OCI-LY3 (cell line): ENCODE results near the gene PRDM16.

Source experiments
- H2AFZ ChIP-seq: fragments of 200-600, 300-600 bp; shearing (Covaris generic); 2 replicates; pipeline ENCODE4 v1.6.0; 2014; ENCODE audit warnings: antibody characterized with exemption, low read depth, low read length
- H3K27ac ChIP-seq: fragments of 200-600, 300-600 bp; sonication (generic); 2 replicates; pipeline ENCODE4 v1.5.1; 2014; ENCODE audit warnings: mild to moderate bottlenecking, low read length, moderate library complexity, mixed read lengths
- H3K27me3 ChIP-seq: fragments of 200-600, 300-600 bp; sonication (generic); 2 replicates; pipeline ENCODE4 v1.6.1; 2014; ENCODE audit warnings: low read depth, low read length, mixed read lengths
- H3K36me3 ChIP-seq: fragments of 200-600, 300-600 bp; sonication (generic); replicated peaks from 2 replicates; pipeline ENCODE3; 2014; ENCODE audit warnings: low read depth, low read length, mixed read lengths
- H3K4me1 ChIP-seq: fragments of 300-600, 200-600 bp; sonication (generic); 2 replicates; pipeline ENCODE4 v1.6.1; 2014; ENCODE audit warnings: low read length, mixed read lengths
- H3K4me2 ChIP-seq: fragments of 200-600, 300-600 bp; sonication (generic); 2 replicates; pipeline ENCODE4 v1.6.1; 2014; ENCODE audit warnings: low read length, mixed read lengths
- H3K4me3 ChIP-seq: fragments of 300-600, 200-600 bp; sonication (generic); 2 replicates; pipeline ENCODE4 v1.5.1; 2014; ENCODE audit warnings: antibody characterized with exemption, mild to moderate bottlenecking, low read length, moderate library complexity
- H3K79me2 ChIP-seq: fragments of 300-600, 200-600 bp; shearing (Covaris generic); 2 replicates; pipeline ENCODE4 v1.6.1; 2014; ENCODE audit warnings: mild to moderate bottlenecking, low read length, mixed read lengths
- H3K9ac ChIP-seq: fragments of 300-600, 200-600 bp; shearing (Covaris generic); 2 replicates; pipeline ENCODE4 v1.6.0; 2014; ENCODE audit warnings: mild to moderate bottlenecking, low read length, moderate library complexity
- H3K9me3 ChIP-seq: fragments of 200-600, 300-600 bp; shearing (Covaris generic); 2 replicates; pipeline ENCODE4 v1.6.1; 2014; ENCODE audit warnings: low read length, mixed read lengths; ENCODE audit not compliant: insufficient read depth
- H4K20me1 ChIP-seq: fragments of 200-600, 300-600 bp; sonication (generic); 2 replicates; pipeline ENCODE4 v1.6.1; 2016; ENCODE audit warnings: low read length, mixed read lengths; ENCODE audit not compliant: insufficient read depth
- EZH2phosphoT487 ChIP-seq: fragments of 200-600 bp; shearing (Covaris generic); IDR thresholded peaks from 2 replicates; pipeline ENCODE4 v1.6.1; 2018; ENCODE audit warnings: antibody characterized with exemption, mixed run types, low read depth
- TF ChIP-seq, protein P1 (sequence below): fragments of 200-600, 300-600 bp; sonication (generic); IDR thresholded peaks from 2 replicates; pipeline ENCODE4 v1.5.1; 2014; ENCODE audit warnings: antibody characterized with exemption, low read length, low read depth

PRDM16 gene

DNA sequence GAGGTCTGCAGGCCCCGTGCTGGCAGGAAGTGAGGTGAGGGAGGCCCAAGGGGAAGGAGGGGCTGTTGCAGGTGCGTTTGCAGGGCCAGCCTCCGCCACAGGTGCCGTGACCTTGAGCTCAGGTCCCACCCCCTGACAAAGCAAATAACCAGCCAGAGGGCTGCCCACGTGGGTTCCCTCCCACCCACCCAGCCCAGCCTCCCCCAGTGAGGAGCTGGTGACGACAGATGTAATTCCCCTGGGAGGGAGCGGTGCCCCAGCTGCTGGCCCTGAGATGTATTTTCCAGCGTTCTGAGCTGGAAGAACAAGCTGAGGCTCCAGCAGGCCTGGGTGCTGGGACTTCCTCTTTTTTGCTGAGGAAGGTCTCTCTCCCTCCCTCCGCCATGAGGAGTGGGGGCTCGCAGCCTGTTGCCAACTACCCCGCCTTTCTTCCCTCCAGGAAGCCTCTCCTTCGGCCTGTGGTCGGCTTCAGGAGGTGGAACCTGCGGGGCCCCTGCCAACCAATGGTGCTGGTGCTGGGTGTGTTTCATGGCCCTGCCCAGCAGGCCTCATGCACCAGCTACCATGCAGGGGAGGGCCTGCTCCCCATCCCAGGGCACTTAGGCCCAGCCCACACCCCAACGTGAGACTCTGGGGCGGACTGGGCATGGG lies 153.2 kb downstream of the PRDM16 start:
- no peak overlapping the region for H2AFZ ChIP-seq

DNA sequence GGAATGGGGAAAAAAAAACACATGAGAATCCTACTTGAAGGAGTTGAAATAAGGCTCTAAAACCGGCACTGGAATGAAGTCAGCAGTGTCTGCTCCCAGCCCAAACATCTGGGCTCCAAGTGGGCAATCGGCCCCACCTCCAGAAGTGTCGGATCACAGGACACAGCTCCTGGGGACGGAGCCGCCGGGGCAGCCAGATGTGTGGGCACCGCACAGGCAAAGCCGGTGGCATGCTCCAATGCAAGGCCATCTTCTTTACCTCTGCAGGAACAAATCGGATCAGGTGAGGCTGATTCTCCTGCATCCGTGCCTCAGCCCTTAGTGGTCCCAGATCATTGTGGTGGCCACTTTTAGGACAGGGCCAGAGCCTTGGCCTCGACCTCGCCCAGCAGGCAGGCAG lies 156.7 kb downstream of the PRDM16 start:
- Histone ChIP-seq H3K9me3 (no peaks in the 10 kb centered on the region), H3K9ac (no peak overlapping the region), H2AFZ (no peak overlapping the region), H3K4me3 (no peak overlapping the region), H3K27me3 (no peaks in the 10 kb centered on the region), H3K36me3 (no peaks in the 10 kb centered on the region), H3K27ac (no peak overlapping the region), H4K20me1 (no peaks in the 10 kb centered on the region), H3K79me2 (no peaks in the 10 kb centered on the region), H3K4me2 (no peak overlapping the region), H3K4me1 (no peaks in the 10 kb centered on the region)
- TF ChIP-seq, protein P1, sequence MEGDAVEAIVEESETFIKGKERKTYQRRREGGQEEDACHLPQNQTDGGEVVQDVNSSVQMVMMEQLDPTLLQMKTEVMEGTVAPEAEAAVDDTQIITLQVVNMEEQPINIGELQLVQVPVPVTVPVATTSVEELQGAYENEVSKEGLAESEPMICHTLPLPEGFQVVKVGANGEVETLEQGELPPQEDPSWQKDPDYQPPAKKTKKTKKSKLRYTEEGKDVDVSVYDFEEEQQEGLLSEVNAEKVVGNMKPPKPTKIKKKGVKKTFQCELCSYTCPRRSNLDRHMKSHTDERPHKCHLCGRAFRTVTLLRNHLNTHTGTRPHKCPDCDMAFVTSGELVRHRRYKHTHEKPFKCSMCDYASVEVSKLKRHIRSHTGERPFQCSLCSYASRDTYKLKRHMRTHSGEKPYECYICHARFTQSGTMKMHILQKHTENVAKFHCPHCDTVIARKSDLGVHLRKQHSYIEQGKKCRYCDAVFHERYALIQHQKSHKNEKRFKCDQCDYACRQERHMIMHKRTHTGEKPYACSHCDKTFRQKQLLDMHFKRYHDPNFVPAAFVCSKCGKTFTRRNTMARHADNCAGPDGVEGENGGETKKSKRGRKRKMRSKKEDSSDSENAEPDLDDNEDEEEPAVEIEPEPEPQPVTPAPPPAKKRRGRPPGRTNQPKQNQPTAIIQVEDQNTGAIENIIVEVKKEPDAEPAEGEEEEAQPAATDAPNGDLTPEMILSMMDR: no peak
- no peak for TF ChIP-seq EZH2phosphoT487

More for the DNA sequence above, 153.2 kb downstream of the PRDM16 start:
- Histone ChIP-seq H3K4me3 (no peak overlapping the region), H3K9me3 (no peaks in the 10 kb centered on the region), H3K27me3 (no peaks in the 10 kb centered on the region), H4K20me1 (no peaks in the 10 kb centered on the region), H3K4me2 (no peak overlapping the region), H3K79me2 (no peaks in the 10 kb centered on the region), H3K36me3 (no peaks in the 10 kb centered on the region), H3K4me1 (no peaks in the 10 kb centered on the region), H3K27ac (no peak overlapping the region), H3K9ac (no peak overlapping the region)
- no peak for TF ChIP-seq EZH2phosphoT487
- TF ChIP-seq, protein P1: no peak

DNA sequence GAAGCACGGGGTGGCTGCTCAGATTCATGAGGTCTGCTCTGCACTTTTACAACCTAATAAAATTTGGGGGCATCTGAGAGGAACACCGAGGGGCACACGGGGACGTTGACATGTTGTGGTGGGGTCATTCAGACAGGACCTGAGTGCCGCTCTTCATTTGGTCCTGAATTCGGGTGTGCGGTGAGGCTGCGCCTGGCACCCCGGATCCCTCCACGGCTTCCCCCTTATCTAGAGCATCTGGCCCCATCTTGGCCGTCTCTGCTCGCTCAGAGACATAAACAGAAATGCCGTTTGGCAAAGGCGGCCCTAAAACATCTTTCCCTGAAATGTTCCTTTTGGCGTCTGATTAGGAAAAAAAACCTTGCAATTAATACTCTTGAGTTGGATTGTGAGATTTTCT lies 157.2 kb downstream of the PRDM16 start:
- TF ChIP-seq EZH2phosphoT487: no peak
- TF ChIP-seq, protein P1: no peak
- H3K27me3 ChIP-seq: no peaks in the 10 kb centered on the region
- H3K27ac ChIP-seq: no peak overlapping the region
- no peaks in the 10 kb centered on the region for H3K36me3 ChIP-seq
- H3K9ac ChIP-seq: no peak overlapping the region
- H4K20me1 ChIP-seq: no peaks in the 10 kb centered on the region
- no peak overlapping the region for H3K4me3 ChIP-seq
- H3K4me1 ChIP-seq: no peaks in the 10 kb centered on the region
- H2AFZ ChIP-seq: no peak overlapping the region
- no peak overlapping the region for H3K4me2 ChIP-seq
- H3K9me3 ChIP-seq: no peaks in the 10 kb centered on the region
- H3K79me2 ChIP-seq: no peaks in the 10 kb centered on the region

DNA sequence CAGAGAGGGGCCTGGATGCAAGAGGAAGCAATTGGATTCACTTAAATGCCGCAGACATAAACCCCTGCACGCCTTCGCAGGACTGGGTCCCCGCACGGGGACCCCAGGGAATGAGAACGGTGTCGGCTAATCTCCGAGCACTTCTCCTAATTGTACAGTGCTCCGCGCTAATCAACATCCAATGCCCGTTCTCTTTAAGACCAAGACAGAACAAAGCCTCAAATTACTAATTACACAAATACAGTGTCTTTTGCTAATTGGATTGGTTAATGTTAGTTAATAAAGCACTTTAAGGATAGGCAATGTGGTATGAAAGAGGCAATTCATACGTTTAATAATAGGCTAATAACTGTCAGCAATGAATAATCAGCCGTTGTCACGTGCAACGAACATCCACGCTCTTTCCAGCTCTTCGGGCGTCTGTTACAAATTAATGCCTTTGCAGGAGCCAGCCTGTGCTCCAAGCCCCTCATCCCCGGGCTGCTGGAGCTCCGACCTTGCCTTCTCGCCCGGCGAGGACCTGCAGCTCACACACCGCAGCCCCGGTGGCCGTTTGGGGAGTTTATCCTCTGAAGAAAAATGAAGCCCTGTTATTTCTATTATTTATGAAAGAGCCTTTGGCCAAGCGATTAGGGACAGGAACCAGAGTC lies 157.8 kb downstream of the PRDM16 start:
- H4K20me1 ChIP-seq: no peaks in the 10 kb centered on the region
- H3K4me1 ChIP-seq: no peaks in the 10 kb centered on the region
- TF ChIP-seq EZH2phosphoT487: no peak
- TF ChIP-seq, protein P1: no peak
- no peak overlapping the region for H3K4me2 ChIP-seq
- H3K4me3 ChIP-seq: no peak overlapping the region
- no peak overlapping the region for H3K9ac ChIP-seq
- no peak overlapping the region for H3K27ac ChIP-seq
- no peak overlapping the region for H2AFZ ChIP-seq
- H3K27me3 ChIP-seq: no peaks in the 10 kb centered on the region
- H3K36me3 ChIP-seq: no peaks in the 10 kb centered on the region
- H3K9me3 ChIP-seq: no peaks in the 10 kb centered on the region
- H3K79me2 ChIP-seq: no peaks in the 10 kb centered on the region
